NB4 (cell line): ENCODE results near the gene PALD1.
A peak's percentile ranks its signal among the peaks of the same experiment; 100 is the strongest.

ENCODE experiments used
- DNase-seq: peaks from one replicate; pipeline ENCODE4 v3.0.0; 2010; ENCODE audit warnings: low read depth
- H3K4me3 ChIP-seq: one replicate; pipeline ENCODE4 v1.5.1; 2011; ENCODE audit warnings: mild to moderate bottlenecking, low read depth, low read length, moderate library complexity
- CTCF ChIP-seq: IDR thresholded peaks from one replicate; pipeline ENCODE4 v1.5.1; 2012; ENCODE audit warnings: low read depth, low read length
- MAX ChIP-seq: IDR thresholded peaks from 2 replicates; pipeline ENCODE4 v1.6.1; 2011; ENCODE audit warnings: low read depth, low read length
- MYC ChIP-seq: IDR thresholded peaks from 2 replicates; pipeline ENCODE4 v1.6.1; 2011; ENCODE audit warnings: low read depth, low read length
- POLR2A ChIP-seq: IDR thresholded peaks from 2 replicates; pipeline ENCODE4 v1.6.1; 2011; ENCODE audit warnings: mild to moderate bottlenecking; ENCODE audit not compliant: insufficient read length; ENCODE audit errors: extremely low read depth

Gene PALD1

GRCh38 chr10:70472799-70473454 is 5.6 kb upstream of the PALD1 start:
- no peak overlapping the region for H3K4me3 ChIP-seq
- no peak for DNase-seq
- TF ChIP-seq CTCF (no peak), POLR2A (no peak), MAX (no peak), MYC (no peak)

- H3K4me3 ChIP-seq = no peak overlapping the region
- DNase-seq = no peak
- no peak for TF ChIP-seq POLR2A
- TF ChIP-seq MYC = no peak
- no peak for TF ChIP-seq MAX
- no peak for TF ChIP-seq CTCF
These were observed 3.8 kb upstream of the PALD1 start for GRCh38 chr10:70474780-70475179.

- H3K4me3 ChIP-seq = no peak overlapping the region
- no peak for DNase-seq
- no peak for TF ChIP-seq POLR2A
- no peak for TF ChIP-seq MYC
- TF ChIP-seq MAX = no peak
- no peak for TF ChIP-seq CTCF
These were observed 2.9 kb upstream of the PALD1 start for GRCh38 chr10:70475661-70476060.

GRCh38 chr10:70476249-70477035 is 2.1 kb upstream of the PALD1 start:
- DNase-seq = peak; percentile 43
- no peak overlapping the region for H3K4me3 ChIP-seq
- TF ChIP-seq MYC = no peak
- no peak for TF ChIP-seq POLR2A
- TF ChIP-seq CTCF = no peak
- TF ChIP-seq MAX = no peak

- peak; percentile 77 for DNase-seq
- peak overlapping the region; percentile 57 for H3K4me3 ChIP-seq
- TF ChIP-seq POLR2A (peak; percentile 0), MYC (peak; percentile 100), CTCF (no peak), MAX (peak; percentile 100)
These were observed 855 bp upstream of the PALD1 start for GRCh38 chr10:70477661-70478162.
